ENCODE measurements around the gene NEMP2.
"Not testable (repeated sequence)": the region's sequence is repeated elsewhere in the genome, so short reads cannot be mapped to it uniquely, and the experiment has no call there.

The NEMP2 gene

GRCh38 chr2:190486037-190486623, 48.4 kb downstream of the NEMP2 start:
- no peak for DNase-seq

GRCh38 chr2:190482451-190482850, 52.1 kb downstream of the NEMP2 start:
- DNase-seq = no peak

GRCh38 chr2:190481339-190481738, 53.2 kb downstream of the NEMP2 start:
- DNase-seq = no peak

DNA sequence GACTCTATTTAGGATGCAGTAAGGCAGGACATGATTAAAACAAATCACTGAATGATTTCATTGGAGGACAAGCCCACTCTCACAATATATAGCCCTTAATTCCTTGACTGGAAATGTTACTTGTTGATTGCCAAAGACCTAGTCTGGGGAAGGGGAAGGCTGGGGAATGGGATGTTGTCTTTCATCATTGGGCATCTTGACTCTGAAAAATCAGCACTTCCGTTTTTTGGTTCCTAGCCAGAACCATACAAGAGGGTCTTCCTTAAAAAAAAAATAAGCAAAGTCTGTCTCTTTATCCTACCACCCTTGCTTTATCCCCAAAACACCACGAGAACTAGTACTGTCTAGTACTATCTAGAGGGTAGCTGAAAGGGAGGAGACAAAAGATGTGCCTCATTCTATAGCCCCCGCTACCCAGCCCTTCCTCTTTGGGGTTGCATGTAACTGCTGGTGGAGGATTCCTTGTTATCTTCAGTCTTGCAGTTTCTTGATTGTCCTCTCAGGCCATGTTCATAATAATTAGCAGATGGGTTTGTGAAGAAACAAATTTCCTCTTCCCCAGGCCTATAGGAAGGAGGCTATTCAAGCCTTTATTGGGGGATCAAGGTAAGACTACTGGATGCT, 55.8 kb downstream of the NEMP2 start:
- no peak for DNase-seq

- no peak for DNase-seq
These were observed 56.7 kb downstream of the NEMP2 start for GRCh38 chr2:190477661-190478454.

- no peak for DNase-seq
These were observed 64.2 kb downstream of the NEMP2 start for GRCh38 chr2:190470256-190470826.

DNA sequence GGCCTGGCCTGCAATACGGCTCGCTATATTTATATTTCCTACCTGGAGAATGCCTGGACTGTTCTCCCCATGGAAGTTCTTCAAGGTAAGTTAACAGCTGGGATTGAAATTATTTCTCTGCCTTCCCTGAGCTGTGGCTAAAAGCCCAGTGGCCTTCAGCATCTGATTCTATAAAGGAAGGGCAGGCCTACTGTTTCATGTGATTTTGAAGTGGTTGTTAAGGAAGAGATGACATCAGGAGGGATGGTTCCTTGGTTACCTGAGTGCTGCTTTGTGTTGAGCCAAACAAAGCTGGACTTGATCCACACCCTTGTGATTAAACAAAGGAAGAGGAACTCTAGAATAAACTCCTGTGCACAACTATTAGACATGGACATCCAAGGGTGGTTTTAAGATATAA, 64.8 kb downstream of the NEMP2 start:
- no peak for DNase-seq

DNA sequence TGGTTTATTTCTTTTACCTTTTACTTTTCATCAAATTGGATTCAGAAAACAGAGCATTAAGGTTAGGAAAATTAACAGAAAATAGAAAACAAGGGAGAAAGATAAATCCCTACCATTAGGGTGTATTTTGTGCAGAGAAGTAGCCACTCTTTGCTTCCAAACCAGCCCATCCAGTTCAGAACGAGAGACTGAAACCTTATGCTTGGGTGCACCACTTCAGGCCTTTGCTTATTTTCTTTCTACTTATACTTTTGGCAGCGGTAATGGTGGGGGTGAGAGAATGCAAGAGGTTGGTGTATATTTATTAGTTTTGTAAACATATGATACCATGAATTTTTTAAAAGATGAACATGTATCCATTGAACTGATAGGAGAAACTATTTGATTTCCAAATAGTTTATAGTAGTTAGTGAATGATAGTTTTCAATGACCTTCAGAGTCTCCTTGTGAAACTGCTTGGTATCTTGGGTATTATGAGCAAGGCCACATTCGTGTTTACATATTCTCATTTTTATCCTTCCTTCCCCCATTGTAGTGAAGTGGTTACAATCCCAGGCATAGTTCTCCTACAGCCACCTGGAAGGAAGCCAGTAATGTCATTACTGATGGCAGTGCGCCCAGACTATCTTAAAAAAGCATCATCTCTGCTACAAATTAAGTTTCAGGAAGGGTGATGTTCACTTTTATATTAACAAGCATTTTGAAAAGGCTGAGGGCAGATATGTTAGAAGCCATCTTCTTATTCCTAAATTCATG, 65.5 kb downstream of the NEMP2 start:
- no peak for DNase-seq

DNA sequence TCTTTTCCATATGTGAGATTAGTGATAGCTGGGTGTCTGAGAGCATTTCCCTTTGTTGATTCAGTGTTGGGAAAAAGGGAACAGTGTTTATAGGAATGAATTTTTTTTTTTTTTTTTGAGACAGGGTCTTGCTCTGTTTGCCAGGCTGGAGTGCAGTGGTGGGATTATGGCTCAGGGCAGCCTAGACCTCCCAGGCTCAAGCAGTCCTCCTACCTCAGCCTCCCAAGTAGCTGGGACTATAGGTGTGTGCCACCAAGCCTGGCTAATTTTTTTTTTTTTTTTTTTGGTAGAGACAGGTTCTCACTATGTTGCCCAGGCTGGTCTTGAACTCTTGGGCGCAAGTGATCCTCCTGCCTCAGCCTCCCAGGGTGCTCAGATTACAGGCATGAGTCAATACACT, 66.2 kb downstream of the NEMP2 start:
- DNase-seq = not testable (repeated sequence)

DNA sequence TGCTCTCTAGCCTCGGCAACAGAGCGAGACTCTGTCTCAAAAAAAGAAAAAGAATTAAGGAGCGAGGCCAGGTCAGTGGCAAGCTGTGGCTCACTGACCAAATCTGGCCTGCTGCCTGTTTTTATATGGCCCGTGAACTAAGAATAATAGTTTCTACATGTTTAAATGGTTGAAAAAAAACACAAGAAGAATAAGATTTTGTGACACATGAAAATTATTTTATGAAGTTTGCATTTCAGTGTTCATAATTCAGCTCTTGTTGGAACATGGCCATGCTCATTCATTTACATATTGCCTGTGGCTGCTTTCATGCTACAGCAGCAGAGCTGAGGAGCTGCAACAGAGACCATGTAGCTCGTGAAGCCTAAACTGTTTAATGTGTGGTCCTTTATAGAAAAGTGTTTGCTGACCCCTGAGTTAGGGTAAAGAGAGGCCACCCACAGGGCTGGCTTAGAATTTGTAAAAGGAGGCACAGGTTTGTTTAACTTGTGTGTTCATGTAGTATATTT, 66.9 kb downstream of the NEMP2 start:
- no peak for DNase-seq

GRCh38 chr2:190466819-190467446, 67.6 kb downstream of the NEMP2 start:
- DNase-seq = no peak

DNA sequence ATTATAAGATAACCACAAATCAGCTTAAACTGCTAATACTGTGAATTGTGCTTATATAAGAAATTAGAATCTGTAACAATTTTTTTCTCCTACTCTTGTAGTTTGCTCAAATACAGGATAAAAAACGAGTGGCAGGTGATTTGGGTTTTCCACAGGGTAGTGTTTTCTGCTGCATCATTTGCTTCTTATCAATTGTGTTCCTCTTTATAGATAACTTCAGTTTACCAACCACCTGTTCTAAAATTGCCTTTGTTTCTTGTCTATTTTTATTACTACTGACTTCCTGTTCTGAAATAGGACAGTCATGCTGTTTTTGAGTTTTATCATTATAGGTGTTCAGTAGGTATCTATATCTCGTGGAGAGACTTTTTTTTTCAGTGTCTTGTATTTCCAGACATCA, 69.5 kb downstream of the NEMP2 start:
- DNase-seq = no peak

DNA sequence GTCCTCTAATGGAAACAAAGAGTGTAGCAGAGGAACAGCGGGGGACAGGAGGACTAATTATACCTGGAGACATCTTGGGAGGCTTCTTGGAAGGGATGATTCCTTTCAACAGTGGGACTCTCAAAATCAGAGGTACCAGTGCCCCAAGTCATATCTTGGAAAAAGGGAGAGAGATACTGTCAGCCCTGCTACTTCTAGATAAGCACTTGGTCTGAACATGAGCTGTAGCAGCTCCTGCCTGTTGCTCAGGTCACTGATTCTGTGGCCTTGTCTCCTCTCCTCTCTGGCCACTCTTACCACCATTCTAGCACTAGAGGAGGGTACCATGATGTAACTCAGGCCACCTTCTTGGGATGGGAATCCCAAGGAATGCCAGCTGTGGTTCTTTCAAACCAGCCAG, 71.9 kb downstream of the NEMP2 start:
- DNase-seq = no peak

- no peak for DNase-seq
These were observed 72.3 kb downstream of the NEMP2 start for GRCh38 chr2:190462181-190462580.

DNA sequence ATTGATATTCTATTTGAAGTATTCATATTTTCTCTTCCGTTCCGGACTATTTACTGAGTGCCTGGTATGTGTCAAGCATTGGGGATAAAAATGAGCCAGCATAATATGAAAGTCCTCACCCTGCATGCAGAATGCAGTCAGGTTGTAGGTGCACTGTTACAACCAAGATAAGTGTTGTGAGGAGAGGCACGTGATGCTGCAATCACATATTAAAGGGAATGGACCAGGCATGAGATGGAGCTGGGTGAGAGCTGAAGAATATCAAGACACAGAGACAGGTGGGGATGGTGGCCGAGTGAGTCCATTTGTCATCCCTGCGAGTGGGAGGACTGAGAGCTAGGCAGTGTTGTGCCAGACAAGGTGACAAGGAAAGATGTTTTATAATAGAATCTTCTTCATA, 74.0 kb downstream of the NEMP2 start:
- no peak for DNase-seq

DNA sequence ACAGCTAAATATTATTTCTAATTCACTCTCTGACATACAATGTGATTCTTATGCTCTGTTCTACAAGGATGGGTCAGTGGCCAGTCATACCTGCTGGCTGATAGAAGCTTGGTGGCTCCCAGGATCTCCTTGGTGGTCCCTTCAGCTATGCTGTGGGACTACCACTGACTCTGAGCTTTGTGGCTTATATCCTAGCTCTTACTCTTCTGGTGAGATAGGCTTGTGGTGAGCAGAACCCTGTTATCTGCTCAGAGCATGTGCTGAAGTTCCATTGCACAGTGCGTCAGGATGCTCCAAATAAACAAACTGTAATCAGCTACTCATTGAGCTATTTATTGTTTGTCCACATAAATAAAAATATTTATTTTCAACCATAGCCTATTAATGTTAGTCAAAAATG, 74.6 kb downstream of the NEMP2 start:
- DNase-seq = no peak

DNA sequence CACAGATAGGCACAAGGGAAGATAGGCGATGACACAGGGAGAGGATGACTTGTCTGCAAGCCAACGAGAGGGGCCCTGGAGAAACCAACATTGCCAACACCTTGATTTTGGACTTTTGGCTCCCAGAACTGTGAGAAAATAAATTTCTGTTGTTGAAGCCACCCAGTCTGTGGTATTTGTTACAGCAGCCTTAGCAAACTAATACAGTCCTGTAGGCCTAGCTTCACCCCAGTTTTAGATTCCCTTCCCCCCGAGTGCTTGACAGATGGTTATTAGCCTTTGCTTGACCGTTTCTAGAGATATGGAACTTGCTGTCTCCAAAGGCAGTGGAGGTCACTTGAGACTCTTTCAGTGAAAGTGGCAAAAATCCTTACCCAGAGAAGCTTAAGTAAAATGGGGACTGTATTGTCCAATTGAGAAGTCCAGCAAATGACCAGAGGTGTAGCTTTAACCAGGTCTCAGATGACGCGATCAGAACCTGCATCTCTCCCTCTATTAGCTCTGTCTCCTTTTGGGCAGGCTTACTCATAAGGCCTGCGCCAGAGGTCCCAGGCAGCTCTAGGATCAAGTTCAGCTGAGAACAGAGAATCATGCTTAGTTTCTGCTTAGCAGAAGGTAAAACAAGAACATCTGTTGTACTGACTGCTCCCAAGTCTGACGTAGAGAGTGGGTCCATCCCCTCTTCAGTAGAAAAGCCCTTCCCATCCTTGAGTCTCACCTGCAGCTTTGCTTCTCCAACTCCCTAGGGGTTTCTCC, 76.0 kb downstream of the NEMP2 start:
- no peak for DNase-seq

- no peak for DNase-seq
These were observed 77.3 kb downstream of the NEMP2 start for GRCh38 chr2:190457256-190457655.

DNA sequence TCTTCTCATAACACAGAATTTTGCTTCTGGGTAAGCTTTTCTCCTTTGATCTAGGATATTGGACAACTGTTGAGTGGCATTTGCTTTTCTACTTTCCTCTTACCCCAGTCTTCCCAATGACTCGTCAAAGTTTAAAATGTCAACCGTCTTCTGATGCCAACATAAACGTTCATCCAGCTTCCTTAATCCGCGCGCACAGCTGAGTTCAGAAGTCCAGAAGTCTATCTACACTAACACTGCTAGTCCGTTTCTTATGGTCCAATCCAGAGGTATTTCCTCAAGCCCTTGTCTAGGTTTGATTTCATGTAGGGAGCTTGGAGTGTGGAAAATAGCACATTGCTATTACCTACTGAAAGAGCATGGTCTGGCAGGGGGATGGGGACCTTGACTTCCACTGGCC, 77.7 kb downstream of the NEMP2 start:
- no peak for DNase-seq

DNA sequence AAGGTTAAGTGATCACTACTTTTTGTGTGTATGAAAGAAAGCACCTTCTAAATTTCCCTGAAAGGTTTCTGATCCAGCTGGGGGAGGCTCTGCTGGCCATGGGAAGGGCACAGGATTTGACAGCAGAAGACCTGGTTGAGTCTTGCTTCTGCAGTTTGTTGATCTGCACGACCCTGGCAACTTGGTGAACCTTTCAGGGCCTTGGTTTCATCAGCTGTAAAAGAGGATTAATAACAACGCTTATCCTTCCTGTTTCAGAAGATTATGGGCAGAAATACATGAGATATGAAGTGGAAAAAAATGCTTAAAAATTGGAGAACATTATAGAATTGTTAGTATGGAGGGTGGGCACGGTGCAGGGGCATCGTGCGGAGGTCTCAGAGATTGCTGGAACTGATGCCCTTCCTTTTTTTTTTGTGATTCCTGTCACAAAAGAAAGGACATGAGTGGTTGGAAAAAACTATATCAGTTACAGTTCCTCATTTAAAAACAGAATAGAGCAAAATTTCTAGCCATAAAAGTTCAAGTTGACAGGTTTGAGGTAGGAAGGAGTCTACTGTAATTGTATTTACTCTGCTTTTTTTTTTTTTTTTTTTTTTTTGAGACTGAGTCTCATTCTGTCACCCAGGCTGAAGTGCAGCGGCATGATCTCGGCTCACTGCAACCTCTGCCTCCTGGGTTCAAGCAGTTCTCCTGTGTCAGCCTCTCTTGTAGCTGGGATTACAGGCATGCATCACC, 79.0 kb downstream of the NEMP2 start:
- no peak for DNase-seq

GRCh38 chr2:190454795-190455194, 79.7 kb downstream of the NEMP2 start:
- no peak for DNase-seq
